ENCODE data around the gene SNTA1.

Gene SNTA1

GRCh38 chr20:33475381-33476152 lies 32.0 kb upstream of the SNTA1 start:
- TF ChIP-seq FOXP2 (optimal IDR thresholded peaks at IDR 0.05; ENCODE audit: borderline replicate concordance, extremely low read depth, extremely low read length, insufficient read depth): no peak

GRCh38 chr20:33474963-33475362 lies 31.4 kb upstream of the SNTA1 start:
- no peak for TF ChIP-seq REST (IDR thresholded peaks at IDR 0.05; ENCODE audit: insufficient read depth in 1 of 2, low read depth in 2 of 2, low read length in 2 of 2)
- no peak for TF ChIP-seq TAF1 (IDR thresholded peaks at IDR 0.05; ENCODE audit: borderline replicate concordance, insufficient read depth, low read length)
- no peak for TF ChIP-seq FOXP2 (optimal IDR thresholded peaks at IDR 0.05; ENCODE audit: borderline replicate concordance, extremely low read depth, extremely low read length, insufficient read depth)
- no peak for TF ChIP-seq POLR2AphosphoS5 (IDR thresholded peaks at IDR 0.05; ENCODE audit: low read depth, low read length)
- TF ChIP-seq SIN3A (IDR thresholded peaks at IDR 0.05; ENCODE audit: borderline replicate concordance, insufficient read depth, low read length): no peak

- TF ChIP-seq POLR2AphosphoS5 (IDR thresholded peaks at IDR 0.05; ENCODE audit: low read depth, low read length): no peak
- TF ChIP-seq TAF1 (IDR thresholded peaks at IDR 0.05; ENCODE audit: borderline replicate concordance, insufficient read depth, low read length): no peak
- TF ChIP-seq SIN3A (IDR thresholded peaks at IDR 0.05; ENCODE audit: borderline replicate concordance, insufficient read depth, low read length): no peak
- TF ChIP-seq FOXP2 (optimal IDR thresholded peaks at IDR 0.05; ENCODE audit: borderline replicate concordance, extremely low read depth, extremely low read length, insufficient read depth): no peak
- TF ChIP-seq REST (IDR thresholded peaks at IDR 0.05; ENCODE audit: insufficient read depth in 1 of 2, low read depth in 2 of 2, low read length in 2 of 2): no peak
Measured at GRCh38 chr20:33474097-33474873, 30.7 kb upstream of the SNTA1 start.

- TF ChIP-seq POLR2AphosphoS5 (IDR thresholded peaks at IDR 0.05; ENCODE audit: low read depth, low read length): no peak
- no peak for TF ChIP-seq REST (IDR thresholded peaks at IDR 0.05; ENCODE audit: insufficient read depth in 1 of 2, low read depth in 2 of 2, low read length in 2 of 2)
- no peak for TF ChIP-seq SIN3A (IDR thresholded peaks at IDR 0.05; ENCODE audit: borderline replicate concordance, insufficient read depth, low read length)
- TF ChIP-seq TAF1 (IDR thresholded peaks at IDR 0.05; ENCODE audit: borderline replicate concordance, insufficient read depth, low read length): no peak
- TF ChIP-seq FOXP2 (optimal IDR thresholded peaks at IDR 0.05; ENCODE audit: borderline replicate concordance, extremely low read depth, extremely low read length, insufficient read depth): no peak
Measured at GRCh38 chr20:33472868-33473435, 29.4 kb upstream of the SNTA1 start.

GRCh38 chr20:33470866-33471265 lies 27.3 kb upstream of the SNTA1 start:
- TF ChIP-seq POLR2AphosphoS5 (IDR thresholded peaks at IDR 0.05; ENCODE audit: low read depth, low read length) (no peak), SIN3A (IDR thresholded peaks at IDR 0.05; ENCODE audit: borderline replicate concordance, insufficient read depth, low read length) (no peak), FOXP2 (optimal IDR thresholded peaks at IDR 0.05; ENCODE audit: borderline replicate concordance, extremely low read depth, extremely low read length, insufficient read depth) (no peak), REST (IDR thresholded peaks at IDR 0.05; ENCODE audit: insufficient read depth in 1 of 2, low read depth in 2 of 2, low read length in 2 of 2) (no peak), TAF1 (IDR thresholded peaks at IDR 0.05; ENCODE audit: borderline replicate concordance, insufficient read depth, low read length) (no peak)

Data from PFSK-1 (cell line).